Measurements from ENCODE around the gene MYRIP.
"Not testable (repeated sequence)": the region's sequence is repeated elsewhere in the genome, so short reads cannot be mapped to it uniquely, and the experiment has no call there.

MYRIP gene

DNA sequence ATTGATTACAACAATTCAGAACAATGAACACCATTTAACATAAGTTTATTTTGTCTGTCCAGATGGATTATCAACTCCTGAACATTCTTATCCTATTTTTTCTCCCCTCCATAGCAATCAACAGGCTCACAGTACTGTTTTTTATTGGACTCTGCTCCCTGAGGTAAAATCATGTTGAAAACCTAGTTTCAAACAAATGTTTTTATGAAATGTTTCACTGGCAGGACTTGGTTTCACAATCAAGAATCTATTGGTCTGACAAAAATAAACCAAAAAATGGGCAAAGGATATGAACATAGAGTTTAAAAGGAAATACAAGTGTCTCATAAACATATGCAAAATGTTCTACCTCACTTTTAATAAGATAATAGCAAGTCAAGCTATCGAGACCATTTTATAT is 2.6 kb upstream of the MYRIP start:
- no peak for DNase-seq (ENCODE audit: low spot score)

DNA sequence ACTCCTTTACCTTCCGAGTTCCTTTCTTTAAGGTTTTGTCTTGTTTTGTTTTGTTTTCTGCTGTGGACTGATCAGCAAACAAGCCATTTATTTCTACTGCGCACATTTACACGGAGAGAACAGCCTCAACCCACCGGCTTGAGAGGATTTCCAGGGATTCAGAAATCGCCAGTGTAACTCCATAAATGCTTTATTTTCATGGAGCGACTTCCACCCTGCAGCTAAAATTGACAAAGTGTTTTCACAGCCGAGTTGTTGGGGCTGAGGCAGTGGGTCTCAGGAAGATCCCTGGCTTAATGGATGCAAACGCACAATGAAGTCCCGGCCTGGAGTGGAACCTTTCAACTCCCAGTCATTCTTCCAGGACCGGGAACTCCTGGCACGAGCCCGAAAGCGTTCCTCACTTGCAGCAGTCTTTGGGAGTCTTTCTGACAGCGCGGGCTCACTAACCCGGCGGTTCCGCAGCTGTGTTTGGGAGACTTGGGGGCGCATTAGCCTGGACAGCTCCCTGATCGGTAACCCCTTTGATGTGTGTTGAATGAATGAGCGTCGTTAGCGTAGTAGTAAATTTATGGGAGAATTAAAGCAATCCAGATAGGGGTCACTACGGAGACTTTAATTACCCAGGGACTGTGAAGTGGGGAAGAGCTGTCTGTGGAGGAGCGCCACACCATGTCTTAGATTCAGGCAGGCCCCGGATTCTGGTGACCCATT is 785 bp upstream of the MYRIP start:
- DNase-seq (ENCODE audit: low spot score): no peak

DNA sequence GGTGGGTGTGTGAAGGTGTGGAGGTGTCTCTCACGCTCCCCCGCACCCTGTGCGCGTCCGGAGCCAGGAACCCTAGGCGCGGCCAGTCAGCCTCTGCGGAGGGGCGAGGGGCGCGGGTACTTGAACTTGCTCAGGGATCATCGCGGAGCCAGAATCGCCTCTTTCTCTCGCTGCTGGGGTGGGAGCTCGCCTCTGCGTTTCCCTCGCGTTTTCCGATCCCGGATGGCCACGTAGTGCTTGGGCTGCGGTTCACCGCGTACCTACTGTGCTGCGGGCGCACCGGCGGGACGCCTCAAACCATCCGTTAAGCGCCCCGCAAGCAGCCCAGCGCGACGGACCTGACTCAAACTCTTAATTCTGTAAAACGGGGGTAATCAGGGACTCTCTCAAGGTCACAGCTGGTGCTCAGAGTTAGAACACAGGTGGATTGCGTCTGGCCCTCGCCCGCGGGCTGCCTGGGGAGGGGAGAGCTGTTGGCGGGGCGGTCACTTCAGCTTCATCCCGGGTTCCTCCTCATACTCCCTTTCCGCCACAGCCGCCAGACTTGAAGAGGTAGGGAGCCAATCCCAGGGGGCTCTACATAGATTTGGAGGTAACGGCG is 686 bp downstream of the MYRIP start:
- no peak for DNase-seq (ENCODE audit: low spot score)

DNA sequence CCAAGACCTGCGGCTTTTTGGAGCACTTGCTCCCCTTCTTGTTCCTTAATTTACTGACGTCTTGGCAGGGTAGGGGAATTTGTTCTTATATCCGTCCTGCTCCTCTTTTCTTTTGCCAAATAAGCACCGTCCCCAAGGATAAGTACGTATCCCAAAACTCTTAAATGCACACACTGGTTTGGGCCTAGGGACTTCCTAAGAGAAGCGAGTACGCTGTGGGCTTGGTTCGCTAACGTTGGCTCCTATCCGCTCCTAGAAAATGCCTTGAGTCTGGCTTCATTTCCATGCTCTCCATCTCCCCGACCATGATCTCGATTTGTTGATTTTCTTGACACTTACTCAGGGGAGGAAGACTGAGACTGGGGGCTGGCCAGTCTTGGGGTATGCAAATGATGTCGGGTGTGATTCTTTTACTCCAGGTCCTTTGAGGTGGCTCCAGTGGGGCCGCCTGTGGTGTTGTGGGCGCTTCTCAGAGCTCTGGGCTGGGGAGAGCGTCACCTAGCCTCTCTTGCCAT is 1.3 kb downstream of the MYRIP start:
- DNase-seq (ENCODE audit: low spot score): no peak

DNA sequence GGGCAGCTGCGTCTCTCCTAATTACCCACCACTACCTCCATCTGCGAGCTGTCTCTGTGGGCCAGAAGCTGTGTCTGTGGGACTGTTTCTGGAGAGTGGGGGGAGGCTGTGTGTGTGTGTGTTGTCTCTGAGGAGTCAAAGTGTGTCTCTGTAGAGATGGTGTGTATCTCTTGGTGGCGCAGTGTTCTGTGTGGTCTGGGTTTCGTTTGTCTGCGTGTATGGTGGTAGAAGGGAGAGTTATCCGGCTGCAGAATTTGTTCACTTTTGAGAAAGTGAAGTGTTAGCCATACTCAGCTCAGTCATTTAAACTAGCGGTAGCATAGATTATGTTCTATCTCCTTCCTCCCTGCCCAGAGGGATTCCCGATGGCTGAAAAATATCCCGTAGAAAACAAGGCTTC is 2.2 kb downstream of the MYRIP start:
- no peak for DNase-seq (ENCODE audit: low spot score)

DNA sequence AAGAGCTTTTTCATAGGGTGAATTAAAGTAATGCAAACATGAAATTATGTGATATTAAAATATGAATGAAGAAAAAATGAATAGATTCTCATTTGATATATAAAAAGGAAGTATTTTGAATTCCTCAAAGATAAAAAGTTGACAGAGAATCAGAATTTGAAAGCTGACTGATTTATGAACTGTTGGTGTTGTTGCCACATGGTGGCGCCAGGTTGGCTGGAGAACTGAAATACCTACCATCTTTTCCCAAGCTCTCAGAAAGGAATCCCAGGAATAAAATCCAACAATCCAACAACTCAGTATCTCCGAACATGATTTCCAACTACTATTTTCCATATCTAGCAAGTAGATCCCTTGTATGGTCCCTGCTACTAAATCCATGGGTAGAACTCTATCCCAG is 3.1 kb downstream of the MYRIP start:
- DNase-seq (ENCODE audit: low spot score): no peak

DNA sequence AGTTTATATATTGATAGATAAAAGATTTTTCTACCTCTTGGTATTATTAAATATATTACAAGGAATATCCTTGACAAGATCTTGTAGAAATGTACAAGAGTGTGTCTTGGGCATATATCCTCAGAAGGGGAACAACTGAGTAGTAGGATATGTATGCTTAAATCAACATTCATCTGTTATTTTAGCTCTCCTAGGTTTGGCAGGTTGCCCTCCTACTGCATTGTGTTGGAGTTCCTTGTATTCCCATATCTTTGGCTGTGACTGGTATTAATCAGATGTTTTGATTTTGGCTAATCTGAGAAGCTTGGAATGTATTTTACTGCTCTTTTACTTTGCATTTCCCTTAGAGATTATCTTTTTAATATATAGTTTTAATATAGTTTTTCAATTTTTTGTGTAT is 4.6 kb downstream of the MYRIP start:
- DNase-seq (ENCODE audit: low spot score): no peak

DNA sequence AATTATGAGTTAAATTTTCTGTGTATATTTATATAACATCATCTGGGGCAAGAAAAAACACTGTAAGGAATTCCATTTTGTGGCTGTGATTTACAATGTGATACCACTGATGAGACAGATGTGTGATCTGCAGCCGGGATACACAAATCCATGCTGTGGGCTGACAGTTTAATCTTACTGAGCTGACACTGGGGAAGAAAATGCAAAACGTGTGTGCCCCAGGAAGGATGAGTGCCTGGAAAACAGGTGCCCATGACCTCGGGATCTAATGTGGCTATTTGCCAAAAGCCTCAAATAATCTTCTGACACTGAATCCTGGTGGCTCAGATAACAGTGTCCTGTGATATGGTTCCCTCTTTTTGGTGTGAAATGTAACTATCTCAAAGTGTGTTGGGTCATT is 10.5 kb downstream of the MYRIP start:
- no peak for DNase-seq (ENCODE audit: low spot score)

DNA sequence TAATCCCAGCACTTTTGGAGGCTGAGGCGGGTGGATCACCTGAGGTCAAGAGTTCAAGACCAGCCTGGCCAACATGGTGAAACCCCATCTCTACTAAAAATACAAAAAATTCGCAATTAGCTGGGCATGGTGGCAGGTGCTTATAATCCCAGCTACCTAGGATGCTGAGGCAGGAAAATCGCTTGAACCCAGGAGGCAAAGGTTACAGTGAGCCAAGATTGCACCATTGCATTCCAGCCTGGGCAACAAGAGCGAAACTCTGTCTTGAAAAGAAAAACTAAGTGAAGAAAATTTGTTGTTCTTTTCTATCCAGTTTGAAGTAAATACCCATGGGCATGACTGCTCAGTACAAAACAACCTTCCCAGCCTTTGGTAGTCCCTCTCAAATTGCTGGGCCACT is 24.4 kb downstream of the MYRIP start:
- DNase-seq (ENCODE audit: low spot score): not testable (repeated sequence)

DNA sequence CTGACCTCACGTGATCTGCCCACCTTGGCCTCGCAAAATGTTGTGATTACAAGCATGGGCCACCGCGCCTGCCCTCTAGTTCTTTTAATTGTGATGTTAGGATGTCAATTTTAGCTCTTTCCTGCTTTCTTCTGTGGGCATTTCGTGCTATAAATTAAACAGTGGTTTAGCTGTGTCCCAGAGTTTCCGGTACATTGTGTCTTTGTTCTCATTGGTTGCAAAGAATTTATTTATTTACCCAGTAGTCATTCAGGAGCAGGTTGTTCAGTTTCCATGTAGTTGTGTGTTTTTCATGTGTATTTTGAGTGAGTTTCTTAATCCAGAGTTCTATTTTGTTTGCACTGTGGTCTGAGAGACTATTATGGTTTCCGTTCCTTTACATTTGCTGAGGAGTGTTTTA is 30.1 kb downstream of the MYRIP start:
- DNase-seq (ENCODE audit: low spot score): no peak

DNA sequence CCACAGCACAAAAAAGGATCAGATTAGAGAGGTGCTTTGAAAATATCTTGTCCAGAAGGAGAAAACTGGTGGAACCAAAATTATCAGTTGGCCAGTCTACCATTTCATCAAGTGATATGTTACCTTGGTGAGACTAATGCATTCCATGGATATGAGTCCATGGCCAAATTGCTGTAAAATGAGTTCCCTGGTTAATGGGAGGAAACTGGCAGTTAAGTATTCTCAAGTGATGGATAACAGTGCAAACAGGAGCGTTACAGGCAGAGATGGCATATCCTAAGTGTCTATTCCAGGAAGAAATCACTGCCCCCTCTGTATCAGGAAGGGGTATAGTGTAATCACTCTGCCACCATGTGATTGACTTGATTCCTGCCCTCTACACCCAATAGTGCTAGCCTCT is 34.0 kb downstream of the MYRIP start:
- no peak for DNase-seq (ENCODE audit: low spot score)

DNA sequence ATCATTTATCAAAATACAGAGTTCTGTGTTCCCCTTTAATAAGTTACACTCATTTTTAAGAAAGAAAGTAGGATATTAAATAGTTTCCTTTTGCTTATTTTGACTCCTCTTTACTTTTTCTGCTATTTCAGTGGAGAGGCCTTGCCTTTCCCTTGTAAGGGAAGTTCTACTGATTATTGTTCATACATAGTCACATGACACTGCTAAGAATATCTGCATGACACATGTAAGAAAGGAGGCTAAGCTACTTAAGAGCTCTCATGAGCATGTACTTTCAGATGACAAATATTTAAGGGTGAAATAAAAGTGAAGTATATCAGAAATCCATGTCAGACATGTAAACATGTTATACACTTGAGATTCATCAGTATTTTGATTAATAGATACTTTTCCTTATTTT is 39.0 kb downstream of the MYRIP start:
- DNase-seq (ENCODE audit: low spot score): no peak

DNA sequence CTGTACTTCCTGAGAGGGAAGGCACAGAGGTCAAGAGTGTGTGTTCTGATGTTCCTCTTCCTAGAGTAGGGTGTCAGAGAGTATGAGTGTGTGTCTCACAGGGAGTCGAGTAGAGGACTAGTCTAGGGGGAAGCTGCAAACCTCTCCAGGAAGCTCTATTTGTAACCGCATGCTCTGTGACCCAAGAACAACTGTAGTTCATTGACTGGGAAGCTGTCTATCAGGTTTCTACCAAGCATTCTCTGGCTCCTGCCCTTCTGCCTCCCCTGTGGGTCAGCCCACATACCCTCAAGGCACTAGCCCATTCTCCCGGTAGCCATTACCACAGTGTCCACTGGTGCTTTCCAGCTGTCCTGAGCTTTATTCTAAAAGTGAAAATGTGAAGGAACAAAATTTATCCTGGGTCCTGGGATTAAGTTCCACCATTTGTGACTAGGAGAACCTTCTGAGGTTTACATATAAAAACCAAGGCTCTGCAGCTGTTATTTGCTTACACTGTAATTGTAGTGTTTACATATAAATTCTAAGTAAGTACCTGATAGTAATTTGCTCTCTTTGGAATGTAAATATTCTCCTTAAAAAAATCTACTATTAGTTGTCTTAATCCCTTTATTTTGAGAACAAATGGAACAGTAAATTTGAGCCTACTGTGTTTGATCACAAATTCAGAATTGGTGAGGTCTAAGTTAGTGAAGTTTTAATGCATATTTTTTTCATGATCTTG is 40.7 kb downstream of the MYRIP start:
- no peak for DNase-seq (ENCODE audit: low spot score)

DNA sequence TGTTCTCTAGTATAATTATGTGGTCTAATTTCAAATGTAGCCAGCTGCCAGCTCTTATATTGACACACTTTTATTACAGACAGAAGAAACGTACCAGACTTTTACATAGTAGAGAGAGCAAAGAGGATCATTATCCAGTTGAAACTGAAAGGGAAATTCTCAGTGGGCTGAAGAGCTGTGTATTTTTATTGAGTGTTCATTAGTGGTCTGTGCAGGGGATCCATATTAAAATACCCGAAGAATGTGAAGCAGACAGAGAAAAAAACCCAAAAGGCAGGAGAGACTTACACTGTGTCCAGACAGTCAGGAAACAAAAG is 41.3 kb downstream of the MYRIP start:
- no peak for DNase-seq (ENCODE audit: low spot score)

DNA sequence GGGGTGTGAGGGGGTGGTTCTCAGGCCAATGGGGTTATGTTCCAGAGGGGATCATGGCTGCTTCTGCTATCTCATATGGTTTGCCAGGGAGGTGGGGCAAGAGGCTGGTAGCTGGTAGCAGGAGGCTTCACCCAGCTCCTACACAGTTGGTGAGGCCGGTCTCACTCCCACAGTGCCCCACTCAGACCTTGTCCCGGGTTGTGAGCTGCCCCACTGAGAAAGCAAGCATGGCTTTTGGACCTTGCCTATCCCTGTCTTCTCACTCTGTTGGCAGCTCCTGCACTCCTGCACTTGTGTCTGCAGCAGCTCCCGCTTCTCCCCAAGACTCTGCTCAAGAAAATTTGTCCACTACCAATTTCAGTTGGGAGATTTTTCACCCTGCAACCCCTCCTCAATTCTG is 46.1 kb downstream of the MYRIP start:
- DNase-seq (ENCODE audit: low spot score): no peak

DNA sequence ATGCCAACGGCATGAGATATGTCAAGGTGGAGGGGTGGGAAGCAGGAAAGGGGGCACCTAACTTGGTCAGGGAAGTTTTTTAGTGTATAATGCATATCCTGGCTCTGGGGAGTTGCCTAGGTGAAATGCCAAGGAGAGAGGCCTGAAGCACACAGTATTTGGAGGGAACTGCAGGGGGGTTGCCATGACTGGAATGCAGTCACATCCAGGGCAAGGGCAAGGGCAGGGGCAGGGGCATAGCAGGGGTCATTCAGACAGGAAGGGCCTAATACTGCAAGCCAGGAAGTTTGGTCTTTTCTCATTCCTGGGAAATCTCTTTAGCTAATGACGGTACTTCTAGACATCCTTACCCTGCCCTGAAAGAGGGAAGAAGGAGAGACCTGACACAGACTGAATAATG is 60.5 kb downstream of the MYRIP start:
- DNase-seq (ENCODE audit: low spot score): no peak

DNA sequence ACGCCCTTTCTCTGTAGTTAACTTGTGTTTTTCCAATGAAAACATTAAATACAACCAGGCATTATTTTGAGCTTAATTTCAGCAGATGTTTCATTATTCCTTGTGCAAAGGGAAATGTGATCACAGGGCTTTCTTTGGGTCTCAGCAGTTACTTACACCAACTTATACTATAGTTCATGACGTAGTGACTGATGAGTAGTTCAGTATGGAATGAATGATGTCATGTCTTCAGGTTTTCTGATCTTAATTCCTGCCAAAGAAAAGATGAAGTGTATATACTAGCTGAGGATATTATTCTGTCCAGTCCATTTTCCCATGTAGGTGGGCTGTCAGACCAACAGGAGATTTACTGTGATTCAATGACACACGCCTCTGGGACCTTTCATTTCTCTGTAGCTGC is 61.3 kb downstream of the MYRIP start:
- DNase-seq (ENCODE audit: low spot score): no peak

DNA sequence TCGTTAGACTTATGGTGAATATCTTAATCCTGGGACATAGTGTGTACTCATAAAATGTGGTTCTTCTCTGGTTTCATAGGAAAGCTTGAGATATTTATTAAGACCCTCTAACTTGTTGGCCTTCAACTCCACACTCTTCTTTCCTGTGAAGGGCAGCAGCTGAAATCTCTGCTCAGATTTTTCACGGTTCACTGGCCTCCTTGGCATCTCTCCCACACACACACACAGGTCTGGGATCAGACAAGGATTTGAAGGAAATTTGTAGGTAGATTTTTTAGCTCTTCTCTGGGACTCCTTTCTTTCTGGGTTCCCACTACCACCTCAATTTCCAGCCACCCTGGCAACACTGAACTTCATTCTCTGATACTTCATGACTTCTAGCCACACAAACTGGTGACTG is 70.2 kb downstream of the MYRIP start:
- no peak for DNase-seq (ENCODE audit: low spot score)

DNA sequence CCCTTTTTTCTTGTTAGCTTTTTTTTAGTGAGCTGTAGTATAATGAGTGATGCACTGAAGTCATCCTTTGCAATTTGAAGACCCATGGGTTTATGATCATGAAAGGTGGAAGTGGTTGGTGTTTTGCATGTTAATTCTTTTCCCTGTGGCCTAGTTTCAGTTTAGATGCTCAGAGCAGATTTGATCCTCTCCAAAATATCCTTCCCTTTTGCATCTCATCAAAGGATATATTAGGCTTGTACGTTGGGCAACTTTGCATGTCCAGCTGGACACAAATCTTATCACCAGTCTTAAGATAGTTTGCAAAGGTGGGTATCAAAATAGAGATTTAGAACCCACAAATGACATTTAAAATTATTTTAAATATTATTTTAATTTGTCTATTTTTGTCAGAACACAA is 72.7 kb downstream of the MYRIP start:
- no peak for DNase-seq (ENCODE audit: low spot score)

DNA sequence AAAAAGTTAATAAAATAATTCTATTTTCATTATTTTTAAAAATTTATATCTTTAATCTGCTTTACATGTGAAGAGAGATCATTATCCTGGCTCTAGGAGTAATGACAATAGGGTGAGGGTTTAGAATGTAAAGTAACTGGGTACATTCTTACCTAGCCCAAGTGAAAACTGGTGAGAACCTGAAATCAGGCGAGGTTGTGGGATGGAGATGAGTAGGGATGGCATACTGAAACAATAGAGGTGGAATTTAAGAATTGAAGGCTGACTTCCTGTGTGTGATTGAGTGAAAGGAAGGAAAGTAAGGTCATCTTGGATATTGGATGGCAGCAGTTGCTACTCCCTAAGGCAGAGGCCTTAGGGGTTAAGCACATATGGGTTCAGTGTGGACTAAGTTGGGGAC is 82.7 kb downstream of the MYRIP start:
- DNase-seq (ENCODE audit: low spot score): no peak

DNA sequence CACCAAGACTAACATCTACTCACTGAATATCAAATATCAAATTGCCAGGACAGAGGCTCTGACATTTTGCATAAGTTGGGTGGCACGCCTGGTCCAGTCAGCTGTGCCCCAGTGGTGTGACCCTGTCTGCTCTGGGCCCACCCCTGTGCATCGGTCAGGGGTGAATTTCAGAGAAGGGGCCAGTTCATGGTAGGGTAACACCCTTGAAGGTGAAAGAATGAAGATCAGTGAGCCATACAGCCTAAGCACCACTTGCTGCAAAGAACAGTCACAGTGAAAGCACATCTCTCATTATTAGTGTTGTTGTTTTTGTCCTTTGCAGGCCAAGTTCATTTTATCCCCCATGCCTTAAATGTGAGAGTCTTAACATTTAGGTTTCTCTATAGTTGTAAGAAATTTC is 86.8 kb downstream of the MYRIP start:
- no peak for DNase-seq (ENCODE audit: low spot score)

DNA sequence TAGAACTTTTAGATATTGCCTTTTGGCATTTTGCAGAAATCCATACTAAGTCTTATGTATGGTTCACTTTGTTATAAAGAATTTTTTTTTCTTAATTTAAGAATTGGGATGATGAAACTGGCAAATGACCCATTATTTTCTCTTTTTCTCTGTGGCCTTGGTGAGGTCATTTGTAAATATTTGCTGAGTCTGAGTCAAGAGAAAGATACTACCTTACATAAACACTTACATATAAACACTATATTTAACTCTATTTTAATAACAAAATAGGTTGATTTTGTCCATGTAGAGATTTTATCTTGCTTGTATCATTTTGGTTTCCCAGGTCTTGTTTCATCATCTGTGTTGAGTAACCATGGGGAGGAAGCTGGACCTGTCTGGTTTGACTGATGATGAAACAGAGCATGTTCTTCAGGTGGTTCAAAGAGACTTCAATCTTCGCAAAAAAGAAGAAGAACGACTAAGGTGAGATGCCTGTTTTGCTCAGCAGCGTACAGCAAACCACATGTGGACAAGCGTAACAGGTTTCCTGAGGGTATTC is 91.1 kb downstream of the MYRIP start:
- no peak for DNase-seq (ENCODE audit: low spot score)

DNA sequence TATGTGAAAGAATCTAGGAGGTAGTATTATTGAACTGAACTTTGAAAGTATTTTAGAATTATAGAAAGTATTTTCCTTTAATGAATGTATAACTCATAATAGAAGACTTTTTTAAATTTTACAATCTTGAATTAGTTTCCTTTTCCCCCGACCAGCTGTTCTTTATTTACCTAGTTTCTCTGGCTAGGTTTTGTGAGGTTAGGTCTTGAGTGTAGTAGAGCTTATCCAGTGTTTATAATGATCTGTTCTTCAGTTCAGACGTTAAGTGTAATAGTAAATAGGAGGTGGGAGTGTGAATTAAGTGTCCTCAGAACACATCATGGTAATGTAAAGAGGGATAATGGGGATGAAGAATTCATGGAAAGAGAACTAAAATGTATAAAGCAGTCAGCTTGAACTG is 93.8 kb downstream of the MYRIP start:
- no peak for DNase-seq (ENCODE audit: low spot score)

All from NAMALWA (cell line).